Lower leg skin (tissue), 4 donors: ENCODE results near the gene FOXO3B. TPM values are rescaled to one million over a fixed set of nuclear protein-coding genes. Genes with fewer than 3 reads are reported as not detected.
"Not testable (repeated sequence)": the region's sequence is repeated elsewhere in the genome, so short reads cannot be mapped to it uniquely, and the experiment has no call there.

Source experiments
- DNase-seq, 2 donors: peaks; one replicate each; pipeline ENCODE4 v3.0.0-alpha.2; 2019; ENCODE audit warnings: low spot score in 2 of 2
- H3K4me3 ChIP-seq: fragments of 200-600 bp; sonication (generic); 2 replicates; pipeline ENCODE4 v1.5.1; 2017; ENCODE audit warnings: mild to moderate bottlenecking, low read depth; ENCODE audit not compliant: poor library complexity, severe bottlenecking
- WGBS, 2 donors: methylation state at CpG; one replicate each; pipeline ENCODE4 v1.1.5; 2018; 5-methylcytosine and 5-hydroxymethylcytosine counted together
- intact Hi-C: fragments of 100-400 bp; cut with DNase I; formaldehyde crosslinking; loops from one replicate; pipeline ENCODE4 v1.15.0; 2023; ENCODE audit warnings: low total_unique reads
- total RNA-seq, 4 donors: library from RNA; depleted of rRNA; stranded (reverse); fragments of >200 nt; gene quantifications; one replicate each; pipeline ENCODE4 v1.1.0, GENCODE V29; 2016

The FOXO3B gene
- total RNA-seq, 4 donors from 2014 or later = 7.7 to 17.4 (median 8.2) TPM

DNA sequence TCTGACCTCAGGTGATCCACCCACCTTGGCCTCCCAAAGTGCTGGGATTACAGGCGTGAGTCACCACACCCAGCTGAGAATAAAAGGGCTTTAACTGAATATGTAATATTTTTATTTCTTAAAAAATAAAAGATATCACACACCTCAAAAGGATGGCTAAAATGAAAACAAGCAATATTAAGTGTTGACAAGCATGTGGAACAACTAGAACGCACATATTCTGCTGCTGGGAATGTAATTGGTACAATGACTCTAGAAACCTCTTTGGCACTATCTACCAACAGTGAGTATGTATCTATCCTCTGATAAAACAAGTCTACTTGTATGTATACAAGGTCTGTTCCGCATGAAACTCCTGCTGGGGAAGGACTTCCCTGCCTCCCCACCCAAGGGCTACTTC is 5.2 kb downstream of the FOXO3B start:
- 97 to 100% methylated on average over 3 of the region's 3 CpGs for WGBS, 2 donors
- DNase-seq, intact Hi-C loops, H3K4me3 ChIP-seq: not testable (repeated sequence)

DNA sequence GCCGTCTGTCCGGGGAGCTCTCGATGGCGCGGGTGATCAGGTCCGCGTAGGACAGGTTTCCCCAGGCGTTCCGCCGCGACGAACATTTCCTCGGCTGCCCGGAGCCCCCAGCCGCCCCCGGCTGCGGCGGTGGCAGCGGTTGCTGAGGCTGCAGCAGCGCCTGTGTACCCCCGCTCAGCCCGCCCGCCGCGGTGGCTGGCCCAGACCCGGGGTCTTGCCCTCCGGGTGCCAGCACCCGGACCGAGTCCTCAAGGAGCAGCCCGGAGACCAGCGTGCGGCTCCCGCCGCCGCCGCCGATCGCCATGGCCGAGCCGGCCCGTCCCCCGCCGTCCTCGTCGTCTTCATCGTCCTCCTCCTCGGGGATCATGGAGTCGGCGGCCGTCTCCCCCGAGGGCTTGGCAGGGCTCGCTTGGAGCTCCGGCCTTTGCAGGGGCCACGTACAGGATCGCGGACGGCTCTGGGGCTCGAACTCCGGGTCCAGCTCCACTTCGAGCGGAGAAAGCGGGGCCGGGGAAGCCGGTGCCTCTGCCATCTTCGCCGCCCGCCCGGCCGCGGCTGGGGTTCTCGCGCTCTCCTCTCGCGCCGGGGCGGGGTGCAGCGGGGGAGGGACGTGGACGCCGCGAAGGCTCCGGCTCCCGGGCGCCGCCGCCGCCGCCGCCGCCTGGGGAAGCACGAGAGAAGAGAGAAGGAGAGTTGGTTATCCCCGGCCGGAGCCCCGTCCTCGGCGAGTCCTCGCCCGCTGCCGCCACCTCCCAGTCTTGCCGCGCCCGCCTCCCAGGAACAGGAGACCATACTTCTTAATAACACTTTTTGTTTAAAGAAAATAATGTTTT is 9.5 kb downstream of the FOXO3B start:
- 96 to 97% methylated on average over 53 to 71 of the region's 102 CpGs for WGBS, 2 donors
- H3K4me3 ChIP-seq, intact Hi-C loops: not testable (repeated sequence)
- DNase-seq = peak in 1 of 2 donors; percentile 70

DNA sequence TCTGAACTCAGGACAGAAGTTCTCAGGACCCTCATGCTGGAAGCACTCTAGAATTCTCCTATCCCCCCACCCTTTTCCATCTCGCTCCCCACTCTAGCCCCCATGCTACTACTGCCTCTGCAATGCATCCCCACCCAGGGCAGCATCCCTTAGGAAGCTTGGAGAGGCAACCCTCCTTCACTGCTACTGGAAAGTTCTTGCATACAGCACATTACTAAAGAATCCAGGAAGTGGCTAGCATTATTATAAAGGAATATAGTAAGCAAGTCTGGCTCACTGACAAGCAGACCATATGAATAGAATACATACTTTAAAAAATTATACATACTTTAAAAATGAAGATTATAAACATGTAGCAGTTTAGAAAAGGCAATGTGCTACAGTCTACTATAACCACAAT is 13.5 kb downstream of the FOXO3B start:
- not testable (repeated sequence) for H3K4me3 ChIP-seq

DNA sequence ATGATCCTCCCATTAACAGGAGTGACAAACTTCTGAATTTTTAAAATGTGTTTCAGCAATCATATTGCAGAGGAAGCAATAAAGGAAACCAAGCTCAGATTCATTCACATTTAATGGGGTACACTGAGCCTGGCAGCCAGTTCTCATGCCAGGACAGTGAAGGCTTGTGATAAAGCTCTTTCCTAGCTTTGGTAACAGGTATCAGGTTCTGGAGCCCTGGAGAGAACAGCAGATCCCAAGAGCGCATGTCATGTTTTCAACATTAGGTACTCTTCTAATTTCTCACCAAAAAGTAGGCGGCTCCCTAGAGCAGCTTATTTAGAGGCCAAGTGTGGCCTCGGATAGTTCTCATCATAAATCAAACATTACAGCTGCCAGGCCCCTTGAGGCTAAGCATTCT is 14.6 kb downstream of the FOXO3B start:
- 100% methylated on average over 2 to 3 of the region's 3 CpGs for WGBS, 2 donors

More for the DNA sequence above, 13.5 kb downstream of the FOXO3B start:
- intact Hi-C loops, DNase-seq: not testable (repeated sequence)
- 90 to 95% methylated on average over 1 of the region's 1 CpG for WGBS, 2 donors

DNA sequence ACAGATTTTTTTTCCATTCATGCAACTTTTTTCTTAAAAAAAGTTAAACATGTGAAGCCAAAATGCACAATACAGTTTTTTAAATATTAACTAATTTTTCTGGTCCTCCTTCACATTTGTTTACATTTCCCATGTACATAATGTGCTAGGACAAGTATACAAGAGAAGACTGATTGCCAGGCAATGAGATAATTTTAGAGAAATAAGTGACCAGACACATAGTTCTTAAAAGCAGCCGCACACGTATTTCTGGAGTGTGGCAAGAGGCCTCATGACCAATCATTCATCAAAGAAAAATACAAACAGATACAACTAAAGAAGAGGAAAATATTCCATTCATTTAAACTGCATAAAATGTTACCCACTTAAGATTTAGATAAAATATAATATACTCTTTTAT is 15.8 kb downstream of the FOXO3B start:
- DNase-seq, H3K4me3 ChIP-seq, intact Hi-C loops: not testable (repeated sequence)
- WGBS, 2 donors = 93 to 98% methylated on average over 2 of the region's 2 CpGs

More for the DNA sequence above, 14.6 kb downstream of the FOXO3B start:
- intact Hi-C loops, H3K4me3 ChIP-seq, DNase-seq: not testable (repeated sequence)

DNA sequence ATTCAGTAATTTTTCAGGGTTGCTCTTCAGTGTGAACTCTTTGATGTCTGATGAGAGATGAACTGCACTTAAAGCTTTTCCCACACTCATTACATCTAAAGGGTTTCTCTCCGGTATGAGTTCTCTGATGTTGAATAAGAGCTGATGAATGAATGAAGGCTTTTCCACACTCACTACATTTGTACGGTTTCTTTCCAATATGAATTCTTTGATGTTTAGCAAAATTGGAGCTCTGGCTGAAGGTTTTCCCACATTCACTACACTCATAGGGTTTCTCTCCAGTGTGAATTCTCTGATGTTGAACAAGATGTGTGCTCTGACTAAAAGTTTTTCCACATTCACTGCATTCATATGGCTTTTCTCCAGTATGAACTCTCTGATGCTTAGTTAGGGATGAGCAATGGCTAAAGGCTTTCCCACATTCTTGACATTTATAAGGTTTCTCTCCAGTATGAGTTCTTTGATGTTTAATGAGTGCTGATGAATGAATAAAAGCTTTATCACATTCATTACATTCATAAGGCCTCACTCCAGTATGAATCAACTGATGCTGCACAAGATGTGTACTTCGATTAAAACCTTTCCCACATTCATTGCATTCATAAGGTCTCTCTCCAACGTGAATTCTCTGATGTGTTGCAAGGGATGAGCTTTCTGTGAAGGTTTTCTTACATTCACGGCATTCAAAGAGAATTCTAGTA is 20.0 kb downstream of the FOXO3B start:
- H3K4me3 ChIP-seq, intact Hi-C loops, DNase-seq: not testable (repeated sequence)
- 92 to 96% methylated on average over 5 of the region's 5 CpGs for WGBS, 2 donors

DNA sequence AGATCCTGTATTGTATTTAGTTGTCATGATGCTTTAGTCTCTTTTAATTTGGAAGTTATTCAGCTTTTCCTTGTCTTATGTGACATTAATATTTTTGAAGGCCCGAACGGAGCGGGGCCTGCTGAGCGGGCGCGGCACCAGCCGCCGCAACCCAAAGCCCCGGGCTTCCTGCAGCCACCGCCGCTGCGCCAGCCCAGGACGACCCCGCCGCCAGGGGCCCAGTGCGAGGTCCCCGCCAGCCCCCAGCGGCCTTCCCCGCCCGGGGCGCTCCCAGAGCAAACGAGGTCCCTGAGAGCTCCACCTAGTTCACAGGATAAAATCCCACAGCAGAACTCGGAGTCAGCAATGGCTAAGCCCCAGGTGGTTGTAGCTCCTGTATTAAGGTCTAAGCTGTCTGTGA is 32.0 kb downstream of the FOXO3B start:
- H3K4me3 ChIP-seq, DNase-seq, intact Hi-C loops: not testable (repeated sequence)
- 52 to 68% methylated on average over 21 to 23 of the region's 23 CpGs for WGBS, 2 donors

DNA sequence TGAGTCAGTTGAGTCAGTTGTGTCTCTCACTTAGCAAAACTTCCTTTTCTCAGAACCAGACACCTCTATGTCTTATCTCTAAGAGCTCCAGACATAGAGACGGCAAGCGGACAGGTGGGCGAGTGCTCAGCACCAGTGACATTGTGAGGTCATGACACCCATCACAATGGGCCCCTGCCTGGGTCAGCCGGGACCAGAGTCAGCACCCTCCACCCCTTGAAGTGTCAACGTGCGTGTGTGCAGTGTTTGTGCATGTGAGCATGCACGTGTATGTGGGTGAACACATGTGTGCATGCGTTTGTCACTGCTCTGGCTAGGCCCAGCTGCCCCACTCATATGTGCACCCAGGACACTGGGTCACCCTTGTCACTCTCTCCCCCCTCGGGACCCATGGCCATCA is 37.8 kb downstream of the FOXO3B start, which contains the start of gene TBC1D28:
TSS of gene TBC1D28 (minus strand) at position 101 of the 400 bp plus-strand sequence. CDS start 3,039 bp downstream, outside the sequence.
- 83 to 90% methylated on average over 1 to 9 of the region's 9 CpGs for WGBS, 2 donors
- intact Hi-C loops, H3K4me3 ChIP-seq, DNase-seq: not testable (repeated sequence)

DNA sequence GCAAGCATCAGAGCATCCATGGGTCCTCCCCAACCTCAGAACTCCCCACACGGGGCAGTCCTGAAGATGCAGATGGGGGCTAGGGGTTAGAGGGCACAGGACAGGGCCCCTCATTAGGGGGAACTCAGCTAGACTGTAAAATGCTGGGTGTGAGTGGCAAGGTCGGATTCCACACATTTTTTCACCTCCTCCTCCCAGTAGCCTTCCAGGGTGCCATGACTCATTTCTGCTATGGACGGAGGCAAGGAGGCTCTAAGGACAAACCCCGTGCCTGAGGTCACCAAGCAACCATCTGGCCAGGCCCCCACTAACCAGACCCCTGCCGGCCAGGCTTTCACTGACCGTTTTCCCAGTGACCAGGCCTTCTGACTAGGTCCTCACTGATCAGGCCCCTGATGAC is 39.0 kb downstream of the FOXO3B start:
- DNase-seq, intact Hi-C loops, H3K4me3 ChIP-seq: not testable (repeated sequence)
- 85 to 91% methylated on average over 2 to 3 of the region's 6 CpGs for WGBS, 2 donors

DNA sequence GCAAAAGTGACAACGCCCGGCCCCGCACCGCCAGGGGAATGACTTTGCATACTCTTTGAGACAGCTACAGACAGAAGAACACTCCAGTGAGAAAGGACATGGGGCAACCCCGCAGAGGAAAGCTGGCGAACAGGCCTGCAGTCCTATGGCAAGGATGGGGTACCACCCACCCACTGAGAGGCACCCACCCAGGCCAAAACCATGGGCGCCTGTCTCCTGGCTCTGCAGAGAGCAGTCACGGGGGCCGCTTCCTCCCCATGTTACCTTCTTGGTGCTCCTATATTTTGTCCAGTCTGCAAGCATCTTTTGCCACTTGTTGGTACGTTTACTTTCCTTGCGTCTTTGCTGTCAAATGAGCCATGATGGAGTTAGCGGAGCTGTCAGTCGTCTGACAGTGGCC is 43.8 kb downstream of the FOXO3B start:
- DNase-seq, intact Hi-C loops, H3K4me3 ChIP-seq: not testable (repeated sequence)
- 93 to 95% methylated on average over 9 to 10 of the region's 13 CpGs for WGBS, 2 donors

DNA sequence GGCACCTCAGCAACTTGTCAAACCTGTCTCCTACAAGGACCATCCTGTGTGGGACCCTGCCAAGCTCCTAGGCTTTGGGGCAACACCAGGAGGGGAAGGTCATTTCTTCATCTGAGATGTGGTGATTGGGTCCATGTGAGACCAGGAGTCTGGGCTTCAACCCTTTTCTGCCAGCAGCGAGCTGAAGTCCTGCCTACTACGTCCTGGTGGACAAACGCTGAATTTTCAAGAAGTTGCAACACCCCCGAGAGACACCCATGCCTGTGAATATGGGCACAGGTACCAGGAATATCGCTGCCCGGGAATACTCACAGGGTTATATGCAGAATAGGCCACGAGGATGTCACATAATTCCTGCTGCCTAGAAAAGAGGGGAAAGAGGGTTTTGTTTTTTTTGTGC is 45.9 kb downstream of the FOXO3B start:
- DNase-seq, intact Hi-C loops, H3K4me3 ChIP-seq: not testable (repeated sequence)
- WGBS, 2 donors = 69 to 70% methylated on average over 7 of the region's 7 CpGs

DNA sequence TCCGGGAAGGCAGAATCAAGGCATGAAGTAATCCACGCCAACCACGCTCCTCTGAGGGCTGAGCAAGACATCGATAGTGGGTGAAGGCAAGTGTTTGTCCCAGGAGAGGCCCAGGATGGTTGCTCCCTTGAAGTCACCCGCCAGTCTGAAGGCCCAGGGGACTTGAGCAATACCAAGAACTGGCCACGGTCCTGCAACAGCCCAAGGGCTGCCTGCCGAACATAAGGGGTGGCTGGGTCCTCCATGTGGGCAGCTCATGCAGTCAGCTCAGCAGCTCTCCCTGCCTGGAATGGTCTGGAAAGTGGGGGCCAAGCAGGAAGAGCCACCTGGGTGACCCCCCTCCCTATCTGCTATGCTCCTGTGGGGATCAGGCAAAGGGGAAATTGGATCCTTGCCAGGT is 46.3 kb downstream of the FOXO3B start:
- H3K4me3 ChIP-seq, DNase-seq, intact Hi-C loops: not testable (repeated sequence)
- WGBS, 2 donors = 77 to 86% methylated on average over 6 to 7 of the region's 7 CpGs

DNA sequence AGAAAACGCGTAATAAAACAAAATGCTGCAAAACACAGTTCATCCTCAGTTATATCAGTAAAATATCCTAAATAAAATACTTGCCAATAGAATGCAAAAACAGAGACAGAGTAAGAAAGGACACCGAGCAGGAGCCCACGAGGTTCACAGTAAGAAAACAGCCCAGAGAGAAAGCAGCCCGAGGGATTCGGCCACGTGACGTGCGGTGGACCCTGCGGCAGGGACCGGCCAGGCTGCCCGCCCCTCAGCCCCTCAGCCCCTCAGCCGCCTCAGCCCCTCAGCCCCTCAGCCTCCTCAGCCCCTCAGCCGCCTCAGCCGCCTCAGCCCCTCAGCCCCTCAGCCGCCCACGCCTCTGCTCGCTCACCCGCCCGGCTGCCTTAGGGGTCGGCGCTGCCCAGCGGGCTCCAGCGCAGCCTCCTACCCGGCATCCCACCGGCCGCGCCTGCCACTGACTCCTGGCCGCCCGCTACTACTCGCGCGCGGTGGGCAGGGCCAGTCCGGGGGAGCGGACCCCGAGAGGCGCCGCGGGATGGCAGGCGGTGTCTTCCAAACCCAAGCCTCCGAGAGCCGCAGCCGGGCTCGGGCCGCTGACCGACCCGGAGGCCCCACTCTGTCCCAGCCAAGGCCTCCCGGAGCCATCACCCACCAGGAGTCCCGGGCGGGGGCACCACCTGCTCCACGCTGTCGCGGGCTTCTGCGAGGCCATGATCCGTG is 47.4 kb downstream of the FOXO3B start:
- DNase-seq, intact Hi-C loops, H3K4me3 ChIP-seq: not testable (repeated sequence)
- WGBS, 2 donors = 6 to 16% methylated on average over 33 to 37 of the region's 56 CpGs
